ENCODE data around the gene CT47C1. TPM values are rescaled to one million over a fixed set of nuclear protein-coding genes. Genes with fewer than 3 reads are reported as not detected.

Gene CT47C1
- polyA plus RNA-seq, 1 experiment, result not detected

- H3K4me3 ChIP-seq (ENCODE audit: low read depth, low read length), result no peak overlapping the region
- no peaks in the 10 kb centered on the region for H3K27me3 ChIP-seq (ENCODE audit: control insufficient read depth, insufficient read depth, low read length)
- POLR2A ChIA-PET, result no interaction called here
- TF ChIP-seq CTCF (IDR thresholded peaks at IDR 0.05; ENCODE audit: insufficient read depth, low read depth, low read length), result no peak
- no peak for DNase-seq (ENCODE audit: low read depth)
- no peaks in the 10 kb centered on the region for H3K36me3 ChIP-seq (ENCODE audit: control insufficient read depth, insufficient read depth, low read length)
- CTCF ChIA-PET, result no interaction called here
Measured at GRCh38 chrX:119089619-119090018, 16.8 kb downstream of the CT47C1 start.

GRCh38 chrX:119090627-119091026 lies 17.8 kb downstream of the CT47C1 start:
- Histone ChIP-seq H3K4me3 (ENCODE audit: low read depth, low read length) (no peak overlapping the region), H3K27me3 (ENCODE audit: control insufficient read depth, insufficient read depth, low read length) (no peaks in the 10 kb centered on the region), H3K36me3 (ENCODE audit: control insufficient read depth, insufficient read depth, low read length) (no peaks in the 10 kb centered on the region)
- DNase-seq (ENCODE audit: low read depth), result no peak
- TF ChIP-seq CTCF (IDR thresholded peaks at IDR 0.05; ENCODE audit: insufficient read depth, low read depth, low read length), result no peak
- CTCF ChIA-PET, result interaction anchor here (0.6 kb wide), 1 partner anchor 133 kb away, joined by 3 read pairs; no protein-coding TSS in a partner anchor
- POLR2A ChIA-PET, result no interaction called here

DNA sequence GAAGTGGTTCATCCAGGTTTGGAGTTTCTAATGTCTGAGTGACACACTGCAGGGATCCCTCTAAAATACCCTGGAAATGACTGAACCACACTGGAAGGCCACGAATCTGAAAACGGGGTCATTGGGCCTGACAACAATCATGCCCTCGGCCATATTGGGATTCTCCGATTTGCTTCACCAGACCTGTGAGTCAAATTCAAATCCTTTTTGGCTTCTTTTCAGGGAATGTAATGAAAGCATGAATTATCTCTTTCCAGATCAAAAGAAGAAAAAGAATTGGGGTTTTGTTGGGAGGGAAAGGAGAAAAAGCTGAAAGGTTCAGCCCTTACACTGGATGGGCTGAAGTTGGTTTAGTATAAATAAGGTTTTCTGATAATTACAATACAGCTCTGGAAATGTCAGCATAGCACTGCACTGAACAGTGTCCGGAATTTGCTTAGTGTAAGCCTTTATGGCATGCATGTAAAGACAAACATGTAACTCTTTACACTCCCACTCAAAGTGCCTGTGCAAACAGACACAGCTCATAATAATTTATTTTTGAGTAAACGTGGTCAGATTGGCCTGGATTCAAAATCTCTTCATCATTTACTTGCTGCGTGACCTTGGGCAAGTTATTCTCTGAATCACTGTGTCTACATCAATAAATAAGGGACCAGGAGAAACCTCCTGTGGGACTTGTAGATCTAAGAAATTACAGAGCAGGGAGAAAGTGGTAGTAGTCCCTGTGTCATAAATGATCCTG lies 21.4 kb downstream of the CT47C1 start:
- no peak overlapping the region for H3K4me3 ChIP-seq (ENCODE audit: low read depth, low read length)
- POLR2A ChIA-PET, result no interaction called here
- no peaks in the 10 kb centered on the region for H3K36me3 ChIP-seq (ENCODE audit: control insufficient read depth, insufficient read depth, low read length)
- no peaks in the 10 kb centered on the region for H3K27me3 ChIP-seq (ENCODE audit: control insufficient read depth, insufficient read depth, low read length)
- CTCF ChIA-PET, result interaction anchor here (1.2 kb wide), 1 partner anchor 22 kb away, joined by 4 read pairs; no protein-coding TSS in a partner anchor
- no peak for TF ChIP-seq CTCF (IDR thresholded peaks at IDR 0.05; ENCODE audit: insufficient read depth, low read depth, low read length)
- DNase-seq (ENCODE audit: low read depth), result no peak

DNA sequence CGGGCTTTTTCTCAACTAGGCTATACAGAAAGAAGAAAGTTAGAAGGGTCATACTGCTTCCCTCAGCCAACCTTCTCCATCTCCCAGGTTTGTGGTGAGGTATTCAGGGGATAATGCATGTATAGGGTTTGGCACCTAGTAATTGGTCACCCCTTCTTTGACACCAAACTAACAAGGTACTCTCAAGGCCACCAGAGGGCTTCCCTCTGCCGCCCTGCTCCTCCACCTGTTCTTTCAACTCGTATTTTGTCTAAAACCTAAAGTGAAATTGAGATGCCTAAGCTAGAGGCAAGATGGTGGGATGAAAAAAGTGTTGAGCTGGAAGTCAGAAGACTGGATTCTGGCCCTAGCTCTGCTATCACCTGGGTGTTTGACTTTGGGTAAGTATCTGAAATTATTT lies 22.0 kb downstream of the CT47C1 start:
- no peak overlapping the region for H3K4me3 ChIP-seq (ENCODE audit: low read depth, low read length)
- no peak for DNase-seq (ENCODE audit: low read depth)
- CTCF ChIA-PET, result interaction anchor here (1.2 kb wide), 1 partner anchor 23 kb away, joined by 4 read pairs; no protein-coding TSS in a partner anchor
- no peaks in the 10 kb centered on the region for H3K27me3 ChIP-seq (ENCODE audit: control insufficient read depth, insufficient read depth, low read length)
- no peaks in the 10 kb centered on the region for H3K36me3 ChIP-seq (ENCODE audit: control insufficient read depth, insufficient read depth, low read length)
- TF ChIP-seq CTCF (IDR thresholded peaks at IDR 0.05; ENCODE audit: insufficient read depth, low read depth, low read length), result no peak
- POLR2A ChIA-PET, result no interaction called here

DNA sequence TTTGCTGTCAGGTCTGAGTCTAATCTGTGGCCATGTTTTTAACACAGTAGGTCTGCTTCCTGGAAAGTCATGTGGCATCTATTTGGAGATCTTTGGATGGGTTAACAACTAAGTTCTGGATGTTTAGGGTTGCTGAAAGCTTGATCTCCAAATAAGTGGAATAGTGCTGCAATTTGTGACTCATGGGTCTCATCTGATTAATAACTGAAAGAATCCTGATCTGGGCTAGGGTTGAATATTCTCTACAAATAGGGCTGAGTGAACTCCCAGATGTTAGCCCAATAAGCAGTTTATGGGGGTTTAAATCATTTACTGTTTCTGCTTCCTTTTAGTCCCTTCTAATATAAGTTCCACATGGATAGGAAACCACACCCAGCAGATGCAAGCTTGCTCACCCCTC lies 23.1 kb downstream of the CT47C1 start:
- no peak for TF ChIP-seq CTCF (IDR thresholded peaks at IDR 0.05; ENCODE audit: insufficient read depth, low read depth, low read length)
- CTCF ChIA-PET, result no interaction called here
- DNase-seq (ENCODE audit: low read depth), result no peak

More for the DNA sequence above, 23.1 kb downstream of the CT47C1 start:
- POLR2A ChIA-PET, result no interaction called here
- Histone ChIP-seq H3K4me3 (ENCODE audit: low read depth, low read length) (no peak overlapping the region), H3K36me3 (ENCODE audit: control insufficient read depth, insufficient read depth, low read length) (no peaks in the 10 kb centered on the region), H3K27me3 (ENCODE audit: control insufficient read depth, insufficient read depth, low read length) (no peaks in the 10 kb centered on the region)
